ENCODE measurements around the gene ATF3. TPM values are rescaled to one million over a fixed set of nuclear protein-coding genes. Genes with fewer than 3 reads are reported as not detected.

Gene ATF3
- total RNA-seq, 1 experiment from 2014 or later: 39.7 TPM

GRCh38 chr1:212584092-212584886 is 24.3 kb upstream of the ATF3 start:
- in situ Hi-C loops (cut with HindIII; ENCODE audit: low pct_unique_long_range_greater_than_20kb, low sequenced_read_pairs): no loop called here
- DNase-seq (ENCODE audit: low read depth): no peak

GRCh38 chr1:212585210-212585609 is 23.4 kb upstream of the ATF3 start:
- no peak for DNase-seq (ENCODE audit: low read depth)
- in situ Hi-C loops (cut with HindIII; ENCODE audit: low pct_unique_long_range_greater_than_20kb, low sequenced_read_pairs): no loop called here

- no peak for DNase-seq (ENCODE audit: low read depth)
- in situ Hi-C loops (cut with HindIII; ENCODE audit: low pct_unique_long_range_greater_than_20kb, low sequenced_read_pairs): no loop called here
These were observed 22.1 kb upstream of the ATF3 start for GRCh38 chr1:212586206-212587015.

GRCh38 chr1:212587016-212587887 is 21.3 kb upstream of the ATF3 start:
- in situ Hi-C loops (cut with HindIII; ENCODE audit: low pct_unique_long_range_greater_than_20kb, low sequenced_read_pairs): no loop called here
- no peak for DNase-seq (ENCODE audit: low read depth)

GRCh38 chr1:212587888-212588510 is 20.6 kb upstream of the ATF3 start:
- in situ Hi-C loops (cut with HindIII; ENCODE audit: low pct_unique_long_range_greater_than_20kb, low sequenced_read_pairs): no loop called here
- no peak for DNase-seq (ENCODE audit: low read depth)

- DNase-seq (ENCODE audit: low read depth): no peak
- in situ Hi-C loops (cut with HindIII; ENCODE audit: low pct_unique_long_range_greater_than_20kb, low sequenced_read_pairs): no loop called here
These were observed 19.1 kb upstream of the ATF3 start for GRCh38 chr1:212589446-212589845.

GRCh38 chr1:212591922-212592321 is 16.6 kb upstream of the ATF3 start:
- in situ Hi-C loops (cut with HindIII; ENCODE audit: low pct_unique_long_range_greater_than_20kb, low sequenced_read_pairs): no loop called here
- DNase-seq (ENCODE audit: low read depth): no peak

- DNase-seq (ENCODE audit: low read depth): peak; percentile 41
- in situ Hi-C loops (cut with HindIII; ENCODE audit: low pct_unique_long_range_greater_than_20kb, low sequenced_read_pairs): no loop called here
These were observed 14.7 kb upstream of the ATF3 start for GRCh38 chr1:212593821-212594251.

GRCh38 chr1:212594640-212595039 is 13.9 kb upstream of the ATF3 start:
- DNase-seq (ENCODE audit: low read depth): no peak
- in situ Hi-C loops (cut with HindIII; ENCODE audit: low pct_unique_long_range_greater_than_20kb, low sequenced_read_pairs): no loop called here

- DNase-seq (ENCODE audit: low read depth): no peak
- in situ Hi-C loops (cut with HindIII; ENCODE audit: low pct_unique_long_range_greater_than_20kb, low sequenced_read_pairs): no loop called here
These were observed 13.3 kb upstream of the ATF3 start for GRCh38 chr1:212595229-212595628.

GRCh38 chr1:212595787-212596714 is 12.5 kb upstream of the ATF3 start:
- in situ Hi-C loops (cut with HindIII; ENCODE audit: low pct_unique_long_range_greater_than_20kb, low sequenced_read_pairs): no loop called here
- DNase-seq (ENCODE audit: low read depth): peak; percentile 96

GRCh38 chr1:212596798-212597197 is 11.8 kb upstream of the ATF3 start:
- no peak for DNase-seq (ENCODE audit: low read depth)
- in situ Hi-C loops (cut with HindIII; ENCODE audit: low pct_unique_long_range_greater_than_20kb, low sequenced_read_pairs): no loop called here

- in situ Hi-C loops (cut with HindIII; ENCODE audit: low pct_unique_long_range_greater_than_20kb, low sequenced_read_pairs): no loop called here
- no peak for DNase-seq (ENCODE audit: low read depth)
These were observed 11.1 kb upstream of the ATF3 start for GRCh38 chr1:212597487-212597886.

GRCh38 chr1:212600071-212600915 is 8.3 kb upstream of the ATF3 start:
- no peak for DNase-seq (ENCODE audit: low read depth)
- in situ Hi-C loops (cut with HindIII; ENCODE audit: low pct_unique_long_range_greater_than_20kb, low sequenced_read_pairs): no loop called here

- DNase-seq (ENCODE audit: low read depth): no peak
- in situ Hi-C loops (cut with HindIII; ENCODE audit: low pct_unique_long_range_greater_than_20kb, low sequenced_read_pairs): no loop called here
These were observed 7.6 kb upstream of the ATF3 start for GRCh38 chr1:212600980-212601379.

- DNase-seq (ENCODE audit: low read depth): no peak
- in situ Hi-C loops (cut with HindIII; ENCODE audit: low pct_unique_long_range_greater_than_20kb, low sequenced_read_pairs): no loop called here
These were observed 7.0 kb upstream of the ATF3 start for GRCh38 chr1:212601524-212601923.

All from Caki2 (cell line).